CD4-positive, CD25-positive, alpha-beta regulatory T cell (primary cell): ENCODE results near the gene KCNE1. TPM values are rescaled to one million over a fixed set of nuclear protein-coding genes. Genes with fewer than 3 reads are reported as not detected.

Experiments
- ATAC-seq, 2 donors: fragments of 150-1000 bp; cut with Tn5 transposase; one replicate each; pipeline ENCODE4 v1.10.0; 2021; ENCODE audit warnings: low read depth in 2 of 2, moderate number of reproducible peaks in 2 of 2, moderate library complexity in 1 of 2
- DNase-seq, 3 donors: peaks; one replicate each; pipeline versions ENCODE4 v3.0.0 to v3.0.0-alpha.2; 2012 to 2022; ENCODE audit warnings: mixed read lengths in 1 of 3
- H3K27ac ChIP-seq: one replicate; pipeline ENCODE4 v1.7.0; 2013; ENCODE audit warnings: mild to moderate bottlenecking, low read length; ENCODE audit not compliant: insufficient read depth, poor library complexity, severe bottlenecking
- H3K27me3 ChIP-seq: one replicate; pipeline ENCODE4 v1.7.0; 2013; ENCODE audit warnings: low read length; ENCODE audit not compliant: control insufficient read depth, insufficient read depth
- H3K36me3 ChIP-seq: one replicate; pipeline ENCODE4 v1.7.0; 2013; ENCODE audit warnings: mild to moderate bottlenecking, low read length, moderate library complexity; ENCODE audit not compliant: control insufficient read depth, insufficient read depth
- H3K4me1 ChIP-seq: 2 replicates; pipeline ENCODE4 v1.7.0; 2013; ENCODE audit warnings: mild to moderate bottlenecking, low read length; ENCODE audit not compliant: insufficient read depth, control insufficient read depth, poor library complexity, severe bottlenecking
- H3K4me3 ChIP-seq: one replicate; pipeline ENCODE4 v1.7.0; 2013; ENCODE audit warnings: low read depth, mild to moderate bottlenecking, low read length, moderate library complexity
- H3K9me3 ChIP-seq, 2 experiments: 1 replicate in 1 of 2; 2 replicates in 1 of 2; pipeline ENCODE4 v1.7.0; 2013; ENCODE audit warnings: low read length in 2 of 2, mild to moderate bottlenecking in 1 of 2, moderate library complexity in 1 of 2; ENCODE audit not compliant: control insufficient read depth in 2 of 2
- H3K27ac Mint-ChIP-seq, 3 donors: one replicate each; pipeline ENCODE4 v1.8.0; 2020 to 2022; ENCODE audit warnings: mild to moderate bottlenecking in 3 of 3, mixed read lengths in 3 of 3, moderate library complexity in 2 of 3
- H3K27me3 Mint-ChIP-seq: one replicate; pipeline ENCODE4 v1.8.0; 2022; ENCODE audit warnings: mild to moderate bottlenecking, mixed read lengths
- H3K36me3 Mint-ChIP-seq: one replicate; pipeline ENCODE4 v1.8.0; 2020; ENCODE audit warnings: mixed read lengths
- H3K4me1 Mint-ChIP-seq, 4 donors: one replicate each; pipeline ENCODE4 v1.8.0; 2020 to 2022; ENCODE audit warnings: mixed read lengths in 4 of 4, mild to moderate bottlenecking in 1 of 4
- H3K4me3 Mint-ChIP-seq, 4 donors: one replicate each; pipeline ENCODE4 v1.8.0; 2020 to 2022; ENCODE audit warnings: mild to moderate bottlenecking in 4 of 4, mixed read lengths in 4 of 4, moderate library complexity in 3 of 4
- H3K9me3 Mint-ChIP-seq, 7 donors: one replicate each; pipeline ENCODE4 v1.8.0; 2020 to 2022; ENCODE audit warnings: mixed read lengths in 7 of 7, mild to moderate bottlenecking in 3 of 7, moderate library complexity in 2 of 7
- polyA plus RNA-seq, 4 donors: library from polyadenylated mRNA; unstranded; fragments of 300-500 nt; fragmentation: Illumina TruSeq; gene quantifications; one replicate each; pipeline ENCODE4 v1.2.3, GENCODE V29; 2021
- total RNA-seq: library from RNA; stranded (reverse); gene quantifications from one replicate; pipeline ENCODE4 v1.2.3, GENCODE V29; 2022

The KCNE1 gene
- total and polyA plus RNA-seq, 5 donors from 2014 or later = 0.49 TPM; not detected in 4

GRCh38 chr21:34517491-34518245 is 5.7 kb upstream of the KCNE1 start:
- Histone ChIP-seq H3K36me3 (peaks cover 3% of the 10 kb centered on the region), H3K27me3 (no peaks in the 10 kb centered on the region), H3K4me3 (no peak overlapping the region), H3K27ac (no peak overlapping the region), H3K9me3 (no peaks in the 10 kb centered on the region), H3K4me1 (no peaks in the 10 kb centered on the region)
- DNase-seq = peak in 1 of 3 donors; percentile 65
- peak in 1 of 2 donors; percentile 64 for ATAC-seq
- peaks cover 0 to 9% (median 1%) of the 10 kb centered on the region in 4 donors for H3K4me1 Mint-ChIP-seq
- H3K4me3 Mint-ChIP-seq = no peak overlapping the region
- H3K27ac Mint-ChIP-seq = peak overlapping the region in 1 of 3 donors; percentile 16
- H3K9me3 Mint-ChIP-seq = no peaks in the 10 kb centered on the region
- H3K36me3 Mint-ChIP-seq = peaks cover 43% of the 10 kb centered on the region
- H3K27me3 Mint-ChIP-seq = no peaks in the 10 kb centered on the region

GRCh38 chr21:34517039-34517438 is 5.0 kb upstream of the KCNE1 start:
- no peak overlapping the region for H3K27ac ChIP-seq
- H3K9me3 ChIP-seq = no peaks in the 10 kb centered on the region
- H3K4me3 ChIP-seq = no peak overlapping the region
- DNase-seq (no peak), ATAC-seq (no peak)
- no peaks in the 10 kb centered on the region for H3K27me3 ChIP-seq
- Mint-ChIP-seq H3K27ac (no peak overlapping the region), H3K36me3 (peaks cover 39% of the 10 kb centered on the region), H3K27me3 (peaks cover 4% of the 10 kb centered on the region), H3K4me3 (no peak overlapping the region), H3K4me1 (peaks cover 0 to 9% (median 1%) of the 10 kb centered on the region in 4 donors), H3K9me3 (no peaks in the 10 kb centered on the region)
- no peaks in the 10 kb centered on the region for H3K4me1 ChIP-seq
- H3K36me3 ChIP-seq = peaks cover 3% of the 10 kb centered on the region

GRCh38 chr21:34514576-34515115 is 2.6 kb upstream of the KCNE1 start:
- Mint-ChIP-seq H3K4me3 (no peak overlapping the region), H3K27me3 (peaks cover 12% of the 10 kb centered on the region), H3K4me1 (peaks cover 0 to 9% (median 1%) of the 10 kb centered on the region in 4 donors), H3K36me3 (peaks cover 21% of the 10 kb centered on the region), H3K9me3 (no peaks in the 10 kb centered on the region), H3K27ac (no peak overlapping the region)
- Histone ChIP-seq H3K9me3 (no peaks in the 10 kb centered on the region), H3K4me3 (no peak overlapping the region), H3K36me3 (no peaks in the 10 kb centered on the region), H3K4me1 (no peaks in the 10 kb centered on the region), H3K27ac (no peak overlapping the region), H3K27me3 (no peaks in the 10 kb centered on the region)
- DNase-seq (no peak), ATAC-seq (no peak)

- ATAC-seq = no peak
- H3K4me3 ChIP-seq = no peak overlapping the region
- H3K4me3 Mint-ChIP-seq = no peak overlapping the region
- H3K27ac ChIP-seq = no peak overlapping the region
- no peaks in the 10 kb centered on the region for H3K4me1 ChIP-seq
- H3K27ac Mint-ChIP-seq = no peak overlapping the region
- H3K9me3 ChIP-seq = no peaks in the 10 kb centered on the region
- H3K27me3 Mint-ChIP-seq = peaks cover 12% of the 10 kb centered on the region
- no peaks in the 10 kb centered on the region for H3K9me3 Mint-ChIP-seq
- H3K36me3 Mint-ChIP-seq = peaks cover 16% of the 10 kb centered on the region
- peaks cover 0 to 9% (median 1%) of the 10 kb centered on the region in 4 donors for H3K4me1 Mint-ChIP-seq
- no peaks in the 10 kb centered on the region for H3K36me3 ChIP-seq
- H3K27me3 ChIP-seq = no peaks in the 10 kb centered on the region
- DNase-seq = no peak
Measured at GRCh38 chr21:34513129-34513675, 1.2 kb upstream of the KCNE1 start.

GRCh38 chr21:34511181-34511580 is 829 bp downstream of the KCNE1 start:
- no peak overlapping the region for H3K27ac Mint-ChIP-seq
- DNase-seq = no peak
- Histone ChIP-seq H3K27me3 (no peaks in the 10 kb centered on the region), H3K9me3 (no peaks in the 10 kb centered on the region), H3K4me1 (no peaks in the 10 kb centered on the region), H3K27ac (no peak overlapping the region), H3K4me3 (no peak overlapping the region), H3K36me3 (no peaks in the 10 kb centered on the region)
- no peak overlapping the region for H3K4me3 Mint-ChIP-seq
- H3K27me3 Mint-ChIP-seq = peaks cover 18% of the 10 kb centered on the region
- H3K4me1 Mint-ChIP-seq = no peaks in the 10 kb centered on the region
- H3K36me3 Mint-ChIP-seq = no peaks in the 10 kb centered on the region
- ATAC-seq = no peak
- no peaks in the 10 kb centered on the region for H3K9me3 Mint-ChIP-seq

GRCh38 chr21:34510148-34511142 is 1.6 kb downstream of the KCNE1 start:
- no peaks in the 10 kb centered on the region for H3K4me1 Mint-ChIP-seq
- no peak overlapping the region for H3K27ac ChIP-seq
- H3K4me3 Mint-ChIP-seq = no peak overlapping the region
- no peaks in the 10 kb centered on the region for H3K9me3 ChIP-seq
- H3K4me3 ChIP-seq = no peak overlapping the region
- H3K27me3 Mint-ChIP-seq = peaks cover 21% of the 10 kb centered on the region
- no peaks in the 10 kb centered on the region for H3K27me3 ChIP-seq
- H3K9me3 Mint-ChIP-seq = no peaks in the 10 kb centered on the region
- no peak overlapping the region for H3K27ac Mint-ChIP-seq
- no peaks in the 10 kb centered on the region for H3K36me3 ChIP-seq
- DNase-seq = peak in 1 of 3 donors; percentile 44
- peak in 1 of 2 donors; percentile 25 for ATAC-seq
- no peaks in the 10 kb centered on the region for H3K36me3 Mint-ChIP-seq
- no peaks in the 10 kb centered on the region for H3K4me1 ChIP-seq

- Histone ChIP-seq H3K4me3 (no peak overlapping the region), H3K27ac (no peak overlapping the region), H3K27me3 (peaks cover 4% of the 10 kb centered on the region), H3K9me3 (no peaks in the 10 kb centered on the region), H3K36me3 (no peaks in the 10 kb centered on the region), H3K4me1 (no peaks in the 10 kb centered on the region)
- H3K36me3 Mint-ChIP-seq = no peaks in the 10 kb centered on the region
- H3K27me3 Mint-ChIP-seq = peaks cover 21% of the 10 kb centered on the region
- H3K4me3 Mint-ChIP-seq = peak overlapping the region in 1 of 4 donors; percentile 85
- ATAC-seq (no peak), DNase-seq (no peak)
- no peak overlapping the region for H3K27ac Mint-ChIP-seq
- H3K4me1 Mint-ChIP-seq = no peaks in the 10 kb centered on the region
- H3K9me3 Mint-ChIP-seq = peaks cover 0 to 2% (median 0%) of the 10 kb centered on the region in 7 donors
Measured at GRCh38 chr21:34509151-34509550, 2.9 kb downstream of the KCNE1 start.
